GM12801 (cell line): ENCODE results near the gene KLHL9.

ENCODE experiments used
- TF ChIP-seq, protein P1 (sequence below): IDR thresholded peaks from one replicate; pipeline ENCODE4 v1.5.1; 2011; ENCODE audit warnings: control low read depth; ENCODE audit not compliant: insufficient read length; ENCODE audit errors: extremely low read depth

The KLHL9 gene

DNA sequence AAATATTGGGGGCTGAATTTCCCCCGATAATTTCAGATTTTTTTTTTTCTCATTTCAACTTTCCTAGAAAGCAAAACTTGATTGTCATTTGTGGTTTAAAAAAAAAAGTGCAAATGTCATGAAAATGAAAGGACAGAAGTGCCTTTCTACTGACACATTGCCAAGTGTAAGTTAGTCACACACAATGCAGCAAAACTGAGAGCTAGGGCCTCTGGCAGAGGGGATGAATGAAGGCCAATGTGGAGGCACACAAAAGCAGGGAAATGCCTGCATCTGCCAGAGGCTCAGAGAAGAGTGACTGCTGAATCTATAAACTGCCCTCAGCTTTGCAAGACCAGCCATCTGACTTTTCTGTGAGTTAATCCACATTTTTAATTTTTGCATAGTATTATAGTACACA lies 23.3 kb downstream of the KLHL9 start:
- TF ChIP-seq, protein P1, sequence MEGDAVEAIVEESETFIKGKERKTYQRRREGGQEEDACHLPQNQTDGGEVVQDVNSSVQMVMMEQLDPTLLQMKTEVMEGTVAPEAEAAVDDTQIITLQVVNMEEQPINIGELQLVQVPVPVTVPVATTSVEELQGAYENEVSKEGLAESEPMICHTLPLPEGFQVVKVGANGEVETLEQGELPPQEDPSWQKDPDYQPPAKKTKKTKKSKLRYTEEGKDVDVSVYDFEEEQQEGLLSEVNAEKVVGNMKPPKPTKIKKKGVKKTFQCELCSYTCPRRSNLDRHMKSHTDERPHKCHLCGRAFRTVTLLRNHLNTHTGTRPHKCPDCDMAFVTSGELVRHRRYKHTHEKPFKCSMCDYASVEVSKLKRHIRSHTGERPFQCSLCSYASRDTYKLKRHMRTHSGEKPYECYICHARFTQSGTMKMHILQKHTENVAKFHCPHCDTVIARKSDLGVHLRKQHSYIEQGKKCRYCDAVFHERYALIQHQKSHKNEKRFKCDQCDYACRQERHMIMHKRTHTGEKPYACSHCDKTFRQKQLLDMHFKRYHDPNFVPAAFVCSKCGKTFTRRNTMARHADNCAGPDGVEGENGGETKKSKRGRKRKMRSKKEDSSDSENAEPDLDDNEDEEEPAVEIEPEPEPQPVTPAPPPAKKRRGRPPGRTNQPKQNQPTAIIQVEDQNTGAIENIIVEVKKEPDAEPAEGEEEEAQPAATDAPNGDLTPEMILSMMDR, result no peak

DNA sequence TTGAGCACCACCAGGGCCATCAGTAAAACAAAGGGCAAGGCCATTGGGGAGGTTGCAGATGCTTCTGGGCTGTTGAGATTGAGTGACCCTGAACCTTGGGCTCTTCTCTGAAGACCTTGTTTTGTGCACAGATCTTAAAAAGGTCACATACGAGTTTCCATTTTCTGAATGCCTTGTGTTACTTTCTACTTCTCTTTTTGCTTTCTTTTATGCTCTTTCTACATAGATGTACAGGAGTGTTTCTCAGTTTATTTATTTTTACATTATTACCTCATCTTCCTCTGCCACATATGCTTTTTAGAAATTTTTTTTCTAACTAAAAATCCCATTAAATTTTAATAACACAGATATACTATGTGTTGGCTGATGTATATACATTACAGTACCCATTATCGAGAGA lies 30.0 kb downstream of the KLHL9 start, which contains the start of gene IFNA5:
TSS of gene IFNA5 (minus strand) at position 101 of the 400 bp plus-strand sequence. CDS start at position 44, 57 bp downstream.
- TF ChIP-seq, protein P1, result no peak

DNA sequence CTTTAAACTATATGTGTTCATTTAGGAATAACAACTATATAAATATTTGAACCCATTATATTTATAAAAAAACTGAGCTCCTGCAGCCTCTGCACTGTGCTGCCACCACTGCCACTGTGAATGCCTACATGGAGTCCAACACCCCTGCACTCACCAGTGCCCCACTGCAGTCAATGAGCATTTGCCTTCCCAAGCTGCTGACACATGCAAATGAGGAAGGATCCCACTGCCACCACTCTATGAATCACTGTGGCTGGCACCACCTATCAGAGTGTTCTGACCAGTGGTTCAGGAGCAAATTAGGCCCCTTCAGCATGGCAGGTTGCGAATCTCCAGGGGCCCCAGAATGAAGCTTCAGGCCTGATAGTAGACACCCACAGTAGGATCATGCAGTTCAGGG lies 39.2 kb downstream of the KLHL9 start:
- TF ChIP-seq, protein P1, result no peak

DNA sequence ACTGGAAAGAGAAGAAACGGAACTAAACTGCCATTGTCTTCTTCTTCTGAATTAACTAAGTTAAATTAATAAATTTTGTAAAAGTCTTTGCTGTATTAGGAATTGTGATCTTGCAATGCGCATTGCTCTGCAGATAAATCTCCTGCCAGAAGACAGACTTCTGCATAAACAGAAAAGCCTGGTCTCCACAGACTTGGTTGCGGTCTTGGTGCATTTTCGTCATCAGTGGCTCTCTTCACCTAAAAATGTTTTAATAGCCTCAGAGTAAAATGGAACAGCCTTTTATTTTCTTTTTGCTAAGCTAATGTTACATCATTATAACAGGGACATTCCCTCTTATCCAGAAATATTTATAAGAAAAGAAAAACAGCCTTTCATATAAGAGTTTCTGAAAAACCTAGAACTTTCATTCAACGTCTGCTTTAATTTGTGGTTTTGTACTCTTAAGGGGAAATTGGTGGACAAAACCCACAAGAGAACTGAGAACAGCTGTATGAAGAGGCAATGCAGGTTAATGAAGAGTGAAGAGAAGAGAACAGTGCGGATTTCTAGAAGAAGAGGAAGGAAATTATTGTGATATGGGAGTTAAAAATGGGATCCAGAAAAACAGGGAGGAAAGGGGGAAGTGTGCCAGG lies 40.2 kb downstream of the KLHL9 start:
- TF ChIP-seq, protein P1, result no peak

- TF ChIP-seq, protein P1, result no peak
Observed at GRCh38 chr9:21294364-21294774, 40.8 kb downstream of the KLHL9 start.

GRCh38 chr9:21289848-21290247 lies 45.4 kb downstream of the KLHL9 start:
- TF ChIP-seq, protein P1, result no peak

- TF ChIP-seq, protein P1, result no peak
Observed at GRCh38 chr9:21287280-21287679, 47.9 kb downstream of the KLHL9 start.
